Mammary epithelial cell (primary cell): ENCODE results near the gene LOC101059915.

Experiments used
- CTCF ChIP-seq, 2 donors: IDR thresholded peaks in 1 of 2; conservative IDR thresholded peaks in 1 of 2; 2 replicates each; pipeline ENCODE4 v1.5.1; 2011 to 2012; ENCODE audit warnings: inconsistent platforms in 2 of 2, low read length in 2 of 2, mild to moderate bottlenecking in 2 of 2, control low read depth in 1 of 2, low read depth in 1 of 2; ENCODE audit not compliant: insufficient read depth in 1 of 2; ENCODE audit errors: extremely low read depth in 1 of 2
- EZH2 ChIP-seq: IDR thresholded peaks from 2 replicates; pipeline ENCODE4 v1.6.1; 2012; ENCODE audit warnings: low read length, inconsistent platforms, borderline replicate concordance

DNA sequence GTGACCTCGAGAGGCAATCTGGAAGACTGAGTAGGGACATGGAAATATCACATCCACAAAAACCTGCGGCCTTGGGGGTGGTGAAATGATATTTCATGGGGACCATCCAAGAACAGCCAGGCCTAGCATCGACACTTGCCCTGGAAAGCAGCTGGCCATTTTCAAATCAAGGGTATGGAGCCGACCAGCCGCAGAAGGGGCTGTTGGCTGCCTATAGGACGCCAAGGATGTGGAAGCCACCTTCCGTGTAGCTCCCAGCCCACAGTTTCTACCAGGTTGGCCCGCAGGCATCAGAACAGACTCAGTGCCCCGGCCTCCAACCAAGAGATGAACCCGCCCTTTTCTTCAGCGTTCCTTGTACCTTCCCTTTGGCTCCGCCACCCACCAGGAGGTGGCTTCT lies 5.4 kb upstream of the LOC101059915 start:
- TF ChIP-seq CTCF (conservative IDR thresholded peaks at IDR 0.05 in 1 of 2, IDR thresholded peaks at IDR 0.05 in 1 of 2; ENCODE audit: extremely low read depth in 1 of 2, insufficient read depth in 1 of 2, low read depth in 1 of 2, low read length in 2 of 2): no peak
- TF ChIP-seq EZH2: no peak
